HG03575 (cell line): ENCODE results near the gene CD99L2.

Source experiments
- ATAC-seq: cut with Tn5 transposase; IDR thresholded peaks from one replicate; pipeline ENCODE4 v1.9.1; 2021; ENCODE audit not compliant: unreplicated experiment, insufficient number of reproducible peaks, low FRiP score; ENCODE audit errors: extremely low read depth

The CD99L2 gene

DNA sequence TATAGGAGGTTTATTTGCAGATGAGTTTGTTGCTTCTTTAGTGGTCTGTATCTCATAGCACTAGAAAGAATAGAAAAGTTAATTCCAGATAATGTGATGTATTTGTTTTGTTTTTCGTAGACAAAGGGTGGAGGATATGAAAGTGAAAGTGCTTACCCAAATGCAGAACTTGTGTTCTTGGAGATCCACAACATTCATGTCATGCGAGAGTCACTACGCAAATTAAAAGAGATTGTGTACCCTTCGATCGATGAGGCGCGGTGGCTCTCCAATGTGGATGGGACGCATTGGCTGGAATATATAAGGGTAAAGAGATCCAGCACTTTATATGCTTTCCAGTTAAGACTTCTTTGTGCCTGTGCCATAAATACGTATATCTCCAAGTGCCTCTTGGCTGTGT is 162.0 kb downstream of the CD99L2 start:
- ATAC-seq = no peak

GRCh38 chrX:150731795-150732194 is 166.7 kb downstream of the CD99L2 start:
- ATAC-seq = no peak

DNA sequence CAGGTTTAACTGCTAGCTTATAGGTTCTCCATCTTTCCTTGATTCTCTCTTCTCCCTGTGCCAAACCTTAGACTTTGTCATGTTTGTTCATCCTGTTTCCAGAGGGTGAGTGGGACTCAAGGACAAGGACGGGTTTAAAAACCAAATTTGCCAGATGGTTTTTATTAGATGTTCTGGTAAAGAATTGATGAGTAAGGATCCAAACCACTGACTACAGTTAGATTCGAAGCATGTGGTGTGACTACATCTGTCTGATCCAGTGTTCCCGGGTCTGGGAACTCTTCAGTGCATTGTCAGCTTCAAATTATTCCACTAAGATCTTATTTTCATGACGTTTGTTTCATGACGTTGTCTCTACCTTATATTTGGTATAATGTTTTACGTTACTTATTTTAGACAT is 167.7 kb downstream of the CD99L2 start:
- no peak for ATAC-seq

GRCh38 chrX:150729956-150730355 is 168.5 kb downstream of the CD99L2 start:
- ATAC-seq = no peak

DNA sequence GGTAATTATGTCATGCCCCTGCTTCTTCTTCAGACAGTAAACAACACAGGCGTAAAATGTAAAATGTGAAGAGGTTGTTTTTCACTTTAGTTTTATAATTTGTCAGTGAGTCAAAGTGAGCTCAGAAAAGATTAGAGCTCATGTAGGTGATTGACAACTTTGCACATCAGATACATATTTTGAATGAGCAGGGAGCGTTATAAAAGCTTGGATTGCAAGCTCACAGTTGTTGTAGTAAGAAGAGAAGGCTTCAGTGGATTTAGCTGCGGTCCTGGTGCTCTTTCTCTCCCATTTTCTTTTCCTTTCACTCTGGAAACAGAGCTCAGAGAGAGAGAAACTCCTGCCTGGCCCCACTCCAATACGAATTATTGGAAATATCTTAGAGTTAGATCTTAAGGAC is 178.8 kb downstream of the CD99L2 start:
- ATAC-seq = no peak
